Kasumi-1 (cell line): ENCODE measurements around the gene TMEM61.
"Not testable (repeated sequence)": the region's sequence is repeated elsewhere in the genome, so short reads cannot be mapped to it uniquely, and the experiment has no call there.

ENCODE experiments used
- DNase-seq, 2 experiments: peaks; one replicate each; lab custom pipeline; 2025; lab: John Stamatoyannopoulos, UW

TMEM61 gene

DNA sequence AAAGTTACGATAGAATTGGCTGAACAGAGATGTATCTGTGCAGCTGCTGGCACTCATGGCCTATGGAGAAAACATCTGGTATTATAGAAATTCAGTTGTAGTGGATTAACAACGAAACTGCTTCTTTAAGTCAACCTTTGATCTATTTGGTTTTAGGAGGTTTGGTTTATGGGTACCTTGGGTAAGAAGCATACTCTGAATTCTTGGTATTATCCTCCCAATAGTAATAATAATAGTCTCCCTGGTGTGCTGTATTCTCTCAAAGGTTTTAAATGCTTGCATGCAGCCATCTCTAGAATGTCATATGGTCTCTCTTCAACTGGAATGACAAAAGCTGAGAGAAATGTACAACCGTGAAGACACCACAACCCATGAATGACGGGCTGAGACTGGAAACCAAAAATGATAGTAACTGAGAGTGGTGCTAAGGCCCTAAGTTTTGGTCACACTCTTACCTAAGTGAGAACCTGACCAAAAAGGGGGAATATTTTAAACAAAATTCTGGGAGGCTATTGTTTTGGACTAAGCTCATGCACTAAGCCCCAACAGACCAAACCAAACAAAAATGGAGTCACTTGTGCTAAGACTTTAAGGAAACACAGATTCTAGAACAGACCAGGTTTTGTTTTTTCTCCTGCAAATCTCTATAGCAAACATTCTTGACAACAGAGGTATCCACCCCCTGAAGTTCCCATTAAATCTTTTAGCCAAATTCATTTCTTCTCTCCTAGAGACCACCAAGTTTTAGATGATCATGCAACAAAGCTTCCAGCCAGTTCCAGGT, 17.6 kb upstream of the TMEM61 start:
- no peak for DNase-seq

DNA sequence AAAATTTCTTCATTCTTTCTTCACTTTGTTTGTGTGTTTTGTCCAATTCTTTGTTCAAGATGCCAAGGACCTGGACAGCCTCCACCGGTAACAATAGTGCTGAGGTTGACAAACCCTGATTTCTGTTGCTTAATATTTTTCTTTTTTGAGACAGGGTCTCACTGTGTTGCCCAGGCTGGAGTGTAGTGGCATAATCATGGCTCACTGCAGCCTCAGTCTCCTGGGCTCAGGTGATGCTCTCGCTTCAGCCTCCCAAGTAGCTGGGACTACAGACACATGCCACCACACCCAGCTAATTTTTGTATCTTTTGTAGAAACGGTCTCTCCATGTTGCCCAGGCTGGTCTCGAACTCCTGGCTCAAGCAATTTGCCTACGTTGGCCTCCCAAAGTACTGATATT, 16.6 kb upstream of the TMEM61 start:
- not testable (repeated sequence) for DNase-seq

DNA sequence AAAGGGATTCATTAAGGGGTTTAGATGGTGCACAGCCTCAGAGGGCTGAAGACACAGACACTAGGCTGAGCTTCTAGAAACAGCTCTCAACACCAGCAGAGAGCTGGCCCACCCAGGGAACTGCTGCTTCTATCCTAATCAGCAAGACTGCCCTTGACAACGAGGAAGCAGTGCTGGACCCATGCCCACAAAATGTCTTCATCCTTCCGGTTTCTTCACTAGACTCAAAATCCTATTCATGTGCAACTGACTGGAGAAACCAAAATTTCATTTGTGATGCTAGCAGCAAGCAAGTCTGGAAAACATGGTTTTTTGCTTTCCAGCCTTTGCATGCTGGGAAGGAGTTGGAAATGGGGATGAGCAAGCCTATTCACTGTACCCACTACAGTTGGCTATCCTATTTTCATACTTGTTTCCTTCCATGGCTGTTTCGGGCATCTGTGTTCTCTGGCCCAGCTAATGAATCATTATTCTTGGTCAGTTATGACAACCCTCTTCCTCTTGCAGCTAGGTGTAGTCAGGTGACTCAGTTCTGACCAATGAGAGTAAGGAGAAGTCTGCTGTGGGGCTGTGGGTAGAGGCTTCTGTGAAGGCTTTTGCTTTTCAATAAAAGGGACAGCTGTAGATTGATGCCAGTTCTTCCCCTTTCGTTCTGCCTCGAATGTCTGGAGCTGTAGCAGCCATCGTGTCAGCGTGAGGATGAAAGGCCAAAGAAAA, 14.6 kb upstream of the TMEM61 start:
- DNase-seq: peak; percentile 68 to 75

DNA sequence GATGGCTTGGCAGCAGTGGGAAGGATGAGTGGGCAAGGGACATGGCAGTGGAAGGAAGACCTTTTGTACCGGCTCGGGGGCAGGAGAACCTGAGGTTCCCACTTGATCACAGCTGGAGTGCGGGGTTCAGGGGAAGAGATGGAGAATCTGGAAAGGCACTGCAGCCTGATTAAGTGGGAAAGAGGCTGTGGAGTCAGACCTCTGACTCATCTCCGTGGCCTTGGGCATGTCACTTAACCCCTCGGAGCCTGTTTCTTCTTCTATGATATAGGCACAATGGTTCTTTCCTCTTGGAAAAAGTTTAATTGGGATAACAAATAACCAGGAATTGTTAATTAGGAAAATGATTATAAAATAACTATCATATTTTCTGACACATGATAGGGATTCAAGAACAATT, 13.1 kb upstream of the TMEM61 start:
- no peak for DNase-seq

DNA sequence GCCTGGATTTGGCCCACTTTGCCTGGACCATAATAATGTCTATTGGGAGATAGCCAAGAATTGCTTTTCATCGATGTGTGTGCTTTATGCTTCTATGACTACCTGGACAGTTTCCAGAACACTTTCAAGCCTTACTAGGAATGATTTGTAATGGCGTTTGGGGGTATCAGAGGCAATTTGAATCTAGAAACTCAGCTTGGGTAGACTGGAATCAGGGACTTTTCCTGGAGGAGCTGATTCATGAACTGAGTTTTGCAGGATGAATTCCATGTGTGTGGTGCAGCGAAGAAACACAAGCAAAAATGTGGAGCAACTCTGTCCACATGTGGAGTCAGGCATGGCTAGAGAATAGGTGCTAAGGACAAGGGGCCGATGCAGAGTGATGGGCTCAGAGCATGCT, 11.9 kb upstream of the TMEM61 start:
- no peak for DNase-seq

DNA sequence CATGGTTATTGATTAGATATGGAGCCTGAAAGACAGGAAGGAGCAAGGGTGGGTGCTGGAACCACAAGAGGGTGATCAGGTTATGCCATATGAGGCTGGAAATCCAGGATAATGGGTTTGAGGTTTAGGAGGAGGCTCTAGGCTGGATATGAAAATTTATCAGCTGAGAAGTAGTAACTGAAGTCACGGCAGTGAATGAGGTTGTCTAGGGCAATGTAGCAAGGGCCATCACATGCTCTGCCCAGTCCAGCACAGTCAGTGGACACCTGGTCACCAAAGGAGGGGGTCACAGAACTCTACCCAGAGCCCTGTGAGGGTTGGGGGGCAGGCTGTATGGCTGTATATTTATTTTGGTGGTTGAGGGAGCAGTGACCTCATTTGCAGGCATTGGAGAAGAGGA, 10.5 kb upstream of the TMEM61 start:
- DNase-seq: no peak

DNA sequence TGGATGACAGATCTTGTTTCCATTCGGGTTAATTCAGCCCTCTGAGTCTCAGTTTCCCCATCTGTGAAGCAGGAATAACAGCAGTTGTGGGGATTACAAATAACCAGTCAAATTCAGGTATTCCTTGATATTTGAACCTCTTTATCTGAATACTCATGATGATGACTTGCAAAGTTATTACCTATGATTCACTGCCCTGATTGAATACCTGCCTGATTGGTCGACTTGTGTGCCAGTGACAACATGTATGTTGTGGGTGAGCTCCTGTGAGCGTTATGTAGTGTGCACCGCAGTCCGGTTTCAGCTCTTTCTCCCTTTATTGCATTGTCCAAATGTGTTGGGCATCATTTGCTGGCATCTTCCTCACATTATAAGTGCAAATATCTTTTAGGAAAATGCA, 9.5 kb upstream of the TMEM61 start:
- DNase-seq: no peak

DNA sequence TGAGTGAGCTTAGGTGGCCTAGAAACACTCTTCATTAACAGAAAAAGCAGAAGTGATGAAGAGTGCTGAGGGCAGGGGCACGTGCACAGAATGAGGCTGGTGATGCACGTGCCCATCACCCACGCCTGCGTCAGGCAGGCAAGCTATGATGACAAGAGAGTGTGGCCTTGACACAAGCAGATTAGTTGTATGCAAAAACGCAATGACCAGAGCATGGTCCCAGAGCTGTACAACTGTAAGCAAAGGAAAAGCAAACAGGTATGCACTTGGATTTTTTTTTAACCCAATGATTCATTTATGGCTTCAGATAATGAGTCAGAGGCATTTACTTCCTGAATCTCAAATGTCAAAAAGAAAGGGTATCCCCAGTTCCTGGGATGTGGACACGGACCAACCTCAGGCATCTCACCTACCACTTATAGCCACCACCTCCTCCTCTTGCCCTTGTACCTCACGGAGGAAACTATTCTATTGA, 9.1 kb upstream of the TMEM61 start:
- DNase-seq: peak in 1 of 2 experiments; percentile 8

DNA sequence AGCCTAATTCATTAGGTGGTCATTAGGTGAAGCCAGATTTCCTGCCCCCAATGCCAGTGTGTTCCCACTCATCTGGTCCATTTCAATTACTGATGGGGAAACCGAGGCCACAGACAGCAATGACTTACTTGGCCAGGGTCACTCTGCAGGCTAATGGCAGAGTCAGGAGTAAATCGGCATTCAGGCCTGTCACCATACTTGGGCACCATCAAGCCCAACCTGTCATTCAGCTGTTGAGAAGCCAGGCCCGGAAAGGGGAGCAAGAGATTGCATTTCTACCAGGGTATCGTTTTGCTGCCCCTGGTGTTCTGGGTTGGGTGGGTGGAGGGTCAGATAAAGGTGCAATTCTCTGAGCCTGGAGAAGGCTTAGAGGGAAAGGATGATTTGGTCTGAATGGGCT, 8.0 kb upstream of the TMEM61 start:
- DNase-seq: no peak

DNA sequence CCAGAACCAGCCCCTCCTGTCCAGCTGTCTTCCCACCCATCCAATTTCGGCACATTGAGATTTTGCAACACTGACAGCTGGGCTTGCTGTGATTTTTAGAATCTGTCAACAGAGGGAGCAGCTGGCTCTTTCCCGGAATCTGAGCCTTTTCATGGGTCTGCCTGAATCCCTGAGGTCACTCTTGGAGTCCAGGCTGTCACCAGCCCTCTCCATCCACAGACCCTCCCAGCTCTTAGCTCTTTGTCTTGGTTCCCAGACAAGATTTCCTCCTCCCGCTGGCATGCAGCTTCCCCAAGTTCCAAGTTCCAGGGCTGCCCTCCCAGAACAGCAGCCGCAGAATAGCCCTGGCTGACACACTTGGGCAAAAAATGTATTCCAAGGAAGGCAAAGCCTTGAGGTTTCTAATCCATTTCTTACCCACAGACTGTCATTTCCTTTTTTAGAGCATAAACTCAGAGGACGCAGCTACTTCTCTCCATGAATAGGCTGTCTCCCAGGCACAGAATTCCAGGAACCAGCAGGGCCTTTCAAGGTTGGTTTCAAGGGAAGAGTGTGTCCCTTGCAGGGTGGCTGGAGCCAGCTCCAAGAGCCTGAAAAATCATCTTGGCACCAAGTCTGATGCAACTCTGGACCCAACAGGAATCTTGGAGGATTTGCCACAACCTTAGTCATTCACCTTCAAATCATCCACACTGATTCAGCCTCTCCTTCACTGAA, 7.1 kb upstream of the TMEM61 start:
- DNase-seq: no peak

DNA sequence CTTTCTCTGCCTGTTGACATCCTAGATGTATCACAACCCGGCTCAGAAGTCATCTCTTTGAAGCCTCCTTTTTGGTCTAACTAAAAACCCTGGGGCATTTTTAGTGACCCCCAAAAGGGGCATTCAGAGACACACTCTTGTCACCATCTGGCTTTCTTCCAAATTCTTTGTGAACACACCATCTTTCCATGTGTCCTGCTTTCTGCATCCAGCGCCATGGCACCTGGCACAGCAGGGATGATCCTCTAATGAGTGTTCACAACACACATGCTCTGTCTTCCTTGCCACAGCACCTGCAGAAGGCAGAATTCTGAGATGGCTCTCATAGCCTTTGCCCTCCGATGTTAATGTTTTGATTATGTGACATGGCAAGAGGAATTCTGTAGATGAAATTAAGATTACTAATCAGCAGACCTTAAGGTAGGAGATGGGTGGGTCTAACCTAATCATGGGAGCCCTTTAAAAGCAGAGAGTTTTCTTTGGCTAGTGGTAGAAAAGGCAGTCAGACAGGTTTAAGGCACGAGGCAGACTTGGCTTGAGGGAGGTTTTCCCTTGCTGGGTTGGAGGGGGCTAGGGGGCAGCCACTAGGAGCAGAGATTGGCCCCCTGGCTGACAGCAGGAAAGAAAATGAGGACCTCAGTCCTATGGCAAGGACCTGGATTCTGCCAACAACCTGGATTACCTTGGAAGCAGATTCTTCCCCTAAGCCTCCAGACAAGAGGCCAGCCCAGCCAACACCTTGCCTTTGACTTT, 4.9 kb upstream of the TMEM61 start:
- no peak for DNase-seq

DNA sequence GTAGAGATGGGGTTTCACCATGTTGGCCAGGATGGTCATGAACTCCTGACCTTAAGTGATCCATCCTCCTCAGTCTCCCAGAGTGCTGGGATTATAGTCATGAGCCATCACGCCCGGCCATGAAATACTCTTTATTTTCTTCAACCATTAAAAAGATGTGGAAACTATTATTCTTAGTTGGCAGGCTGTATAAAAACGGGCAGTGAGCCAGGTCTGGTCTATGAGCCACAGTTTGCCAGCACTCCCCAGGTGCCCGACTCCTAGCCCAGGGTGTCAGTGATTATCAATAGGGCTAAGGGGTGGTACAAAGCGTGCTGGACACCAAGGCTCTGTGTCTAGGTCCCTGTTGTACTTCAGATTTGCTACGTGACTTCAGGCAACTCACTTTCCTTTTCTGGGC, 3.7 kb upstream of the TMEM61 start:
- no peak for DNase-seq

DNA sequence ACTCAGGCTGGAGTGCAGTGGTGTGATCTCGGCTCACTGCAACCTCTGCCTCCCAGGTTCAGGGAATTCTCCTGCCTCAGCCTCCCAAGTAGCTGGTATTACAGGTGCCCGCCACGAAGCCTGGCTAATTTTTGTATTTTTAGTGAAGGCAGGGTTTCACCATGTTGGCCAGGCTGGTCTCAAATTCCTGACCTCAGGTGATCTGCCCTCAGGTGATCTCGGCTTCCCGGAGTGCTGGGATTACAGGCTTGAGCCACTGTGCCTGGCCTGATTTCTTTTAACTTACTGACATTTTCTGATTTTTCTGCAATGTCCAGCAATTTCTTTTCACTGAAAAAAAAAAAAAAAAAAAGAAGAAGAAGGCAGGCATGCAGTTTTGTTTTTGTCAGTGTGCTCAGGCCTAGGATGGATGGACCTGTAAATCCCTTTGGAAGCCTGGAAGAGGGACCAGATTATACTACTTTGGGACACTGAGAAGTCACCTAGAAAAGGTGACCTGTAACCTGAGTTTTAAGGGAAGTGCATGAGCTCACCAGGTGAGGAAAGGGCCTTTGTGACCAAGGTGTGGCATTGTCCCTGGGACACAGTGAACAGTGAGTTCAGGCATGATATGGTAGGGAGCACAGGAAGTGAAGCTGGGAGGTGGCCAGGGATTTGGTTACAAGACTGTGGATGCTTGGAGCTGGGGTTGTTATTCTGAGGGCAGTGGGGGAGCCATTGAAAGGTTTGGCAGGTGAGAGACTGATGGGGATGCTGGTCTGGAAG, 2.7 kb upstream of the TMEM61 start:
- DNase-seq: no peak

DNA sequence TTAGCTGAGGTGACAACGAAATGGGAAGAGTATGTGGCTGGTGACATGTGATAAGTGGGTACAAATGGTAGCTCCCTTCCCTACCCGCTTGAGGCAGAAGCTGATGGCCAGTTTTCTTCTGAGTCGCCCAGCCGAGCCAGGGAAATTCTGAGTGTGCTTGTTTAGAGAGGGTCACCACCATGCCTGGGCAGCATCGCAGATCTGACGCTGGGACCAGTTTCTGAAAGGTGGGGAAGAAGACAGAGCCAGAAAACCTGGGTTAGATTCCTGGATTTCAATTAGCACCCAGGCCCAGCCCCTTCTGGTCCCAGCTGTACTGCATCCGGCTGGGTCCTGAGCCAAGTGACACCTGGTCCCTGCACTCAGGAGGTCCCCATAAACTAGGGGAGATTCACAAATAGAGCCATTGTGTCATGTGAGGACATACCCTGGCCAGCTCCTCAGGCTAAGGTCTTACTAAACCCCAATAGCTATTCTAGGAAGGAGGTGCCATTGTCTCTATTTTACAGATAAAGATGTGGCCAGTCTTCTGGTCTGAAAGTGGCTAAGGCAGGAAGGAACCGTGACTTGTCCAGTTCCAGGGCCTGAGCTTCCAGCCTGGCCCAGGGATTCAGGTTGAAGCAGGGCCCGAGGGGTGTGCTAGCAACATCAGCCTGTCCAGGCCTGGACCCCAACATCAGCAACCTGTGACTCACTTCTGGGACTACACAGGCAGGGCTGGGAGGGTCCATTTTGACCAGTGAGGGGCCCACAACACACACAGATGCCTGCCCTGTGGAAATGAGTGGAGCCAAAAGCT, 1.7 kb upstream of the TMEM61 start:
- DNase-seq: no peak

DNA sequence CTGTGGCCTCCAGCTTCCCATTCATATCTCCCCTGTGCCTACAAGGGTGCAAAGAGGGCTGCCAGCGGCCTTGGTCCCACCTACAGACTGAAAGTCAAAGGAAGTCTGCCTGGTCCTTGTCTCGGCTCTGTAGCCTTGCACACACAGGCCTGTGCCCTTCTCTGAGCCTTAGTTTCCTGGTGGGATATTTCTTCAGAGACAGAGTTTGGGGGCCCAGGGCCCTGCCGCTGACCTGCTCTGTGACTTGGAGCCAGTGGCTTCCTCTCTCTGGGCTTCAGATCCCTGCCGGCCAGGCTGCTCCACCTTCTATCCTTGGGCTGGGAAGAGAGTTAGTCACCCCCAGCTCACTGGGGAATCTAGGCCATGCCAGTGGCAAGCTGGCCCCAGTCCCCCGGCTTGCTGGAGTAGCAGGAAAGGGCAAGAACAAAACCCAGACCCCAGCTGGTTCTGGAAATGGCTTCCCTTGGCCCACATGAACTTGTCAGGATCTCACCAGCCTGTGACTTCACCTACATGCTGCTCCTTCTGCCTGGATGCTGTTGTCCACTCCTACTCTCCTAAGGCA, 1.0 kb upstream of the TMEM61 start:
- DNase-seq: no peak

DNA sequence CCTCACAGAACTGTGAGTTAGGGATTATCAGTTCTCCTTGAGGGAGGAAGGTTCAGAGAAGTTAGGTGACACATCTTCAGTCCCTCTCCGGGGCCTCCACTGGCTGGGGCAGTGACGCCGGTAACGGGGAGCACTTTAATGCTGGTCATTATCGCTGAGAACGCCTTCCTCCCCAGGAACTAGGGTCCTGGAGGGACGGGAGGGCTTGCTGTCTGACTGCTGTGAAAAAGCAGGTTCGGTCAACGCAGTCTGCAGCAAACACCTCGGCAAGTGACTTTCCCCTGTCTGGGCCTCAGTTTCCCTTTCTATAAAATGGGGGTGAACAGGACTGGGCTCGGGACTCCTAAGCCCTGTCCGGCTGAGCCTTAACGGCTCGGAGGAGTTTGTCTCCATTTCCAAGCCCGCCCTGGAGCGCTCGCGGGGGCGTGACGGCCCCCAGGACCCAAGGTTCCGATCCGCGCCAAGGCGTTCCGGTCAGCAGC, 341 bp upstream of the TMEM61 start:
- DNase-seq: no peak

DNA sequence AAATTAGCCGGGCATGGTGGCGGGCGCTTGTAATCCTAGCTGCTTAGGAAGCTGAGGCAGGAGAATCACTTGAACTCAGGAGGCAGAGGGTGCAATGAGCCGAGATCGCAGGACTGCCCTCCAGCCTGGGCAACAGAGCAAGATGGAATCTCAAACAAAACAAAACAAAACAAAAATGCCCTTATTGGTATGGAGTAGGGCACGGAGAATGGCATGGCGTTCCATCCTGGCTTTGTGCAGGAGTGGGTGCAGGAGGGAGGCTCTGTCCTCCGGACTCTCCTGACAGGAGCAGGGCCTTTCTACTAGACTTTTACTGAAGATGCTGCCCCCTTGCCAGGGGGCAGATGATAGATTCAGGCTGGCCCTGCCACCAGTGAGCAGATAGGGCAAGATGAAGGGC, 1.0 kb downstream of the TMEM61 start:
- DNase-seq: no peak

DNA sequence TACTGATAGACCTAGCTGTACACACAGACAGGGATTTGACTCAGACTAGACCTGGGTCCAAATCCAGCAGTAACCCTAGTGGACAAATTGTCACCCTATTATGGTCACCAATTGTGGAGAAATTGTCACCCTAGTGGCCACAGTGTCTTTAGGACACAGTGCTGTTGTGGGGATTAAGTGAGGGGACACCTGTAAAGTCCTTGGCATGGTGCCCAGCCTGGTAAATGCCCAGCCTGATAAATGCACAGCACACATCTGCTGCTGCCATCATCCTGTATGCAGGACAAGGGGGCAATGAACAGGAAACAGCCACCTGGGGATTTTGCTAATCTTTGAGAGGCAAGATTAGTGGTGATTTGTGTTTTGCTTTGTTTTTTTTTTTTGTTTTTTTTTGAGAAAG, 2.3 kb downstream of the TMEM61 start:
- no peak for DNase-seq

DNA sequence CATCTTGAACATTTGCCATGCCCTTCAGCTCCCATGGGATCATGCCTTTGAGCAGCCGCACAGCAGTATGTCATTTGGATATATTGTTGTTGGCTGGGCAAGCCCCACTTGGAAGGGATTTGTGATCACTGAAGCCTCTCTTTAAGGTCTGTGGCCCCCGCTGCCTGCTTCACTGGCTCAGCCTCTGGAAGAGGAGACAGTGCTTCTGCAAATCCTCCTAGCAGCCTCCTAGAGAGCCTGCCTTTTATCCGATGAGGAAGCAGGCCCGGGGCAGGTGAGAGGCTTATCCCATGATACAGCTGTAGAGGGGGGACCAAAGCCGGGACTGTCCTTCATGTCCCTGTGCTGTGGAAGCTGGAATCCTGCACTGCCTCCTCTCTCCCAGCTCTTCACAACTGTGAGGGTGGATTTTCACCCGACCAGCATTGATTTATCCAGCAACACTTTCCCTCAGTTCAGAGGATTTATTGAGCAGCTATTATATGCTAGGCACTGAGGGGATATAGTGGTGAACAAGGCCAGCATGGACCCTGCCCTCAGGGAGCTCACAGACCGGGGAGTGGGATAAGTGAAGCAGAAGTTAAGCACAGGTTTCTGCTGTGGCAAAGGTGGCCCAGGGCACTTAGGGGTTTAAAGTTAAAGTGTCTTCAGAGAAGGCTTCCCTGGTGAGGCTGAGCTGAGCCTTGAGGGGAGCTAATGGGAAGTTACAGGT, 3.9 kb downstream of the TMEM61 start:
- DNase-seq: no peak
